Neutrophil (primary cell): ENCODE data around the gene LAS1L.

Source experiments
- H3K27ac ChIP-seq: fragments of 200-600 bp; sonication (generic); 2 replicates; pipeline ENCODE4 v1.5.1; 2016; ENCODE audit warnings: mild to moderate bottlenecking, moderate library complexity
- H3K27me3 ChIP-seq: fragments of 200-600 bp; sonication (generic); 2 replicates; pipeline ENCODE4 v1.6.0; 2016; ENCODE audit warnings: mild to moderate bottlenecking
- H3K36me3 ChIP-seq: fragments of 200-600 bp; sonication (generic); 2 replicates; pipeline ENCODE4 v1.5.1; 2017
- H3K4me1 ChIP-seq, 2 experiments: fragments of 200-600 bp in 1 of 2; sonication (generic) in 1 of 2; 1 replicate in 1 of 2; 2 replicates in 1 of 2; pipeline versions ENCODE4 v1.5.1 to v1.6.1; 2013 to 2016; ENCODE audit warnings: low read depth in 1 of 2, low read length in 1 of 2, mild to moderate bottlenecking in 1 of 2, moderate library complexity in 1 of 2; ENCODE audit not compliant: control insufficient read depth in 1 of 2, insufficient read depth in 1 of 2
- H3K4me3 ChIP-seq, 2 experiments: fragments of 200-600 bp in 1 of 2; sonication (generic) in 1 of 2; 1 replicate in 1 of 2; 2 replicates in 1 of 2; pipeline ENCODE4 v1.5.1; 2013 to 2016; ENCODE audit warnings: low read depth in 1 of 2, low read length in 1 of 2, mild to moderate bottlenecking in 1 of 2, moderate library complexity in 1 of 2
- H3K9me3 ChIP-seq: fragments of 200-600 bp; sonication (generic); 2 replicates; pipeline ENCODE4 v1.5.1; 2016
- TF ChIP-seq, protein P1 (sequence below): fragments of 200-600 bp; sonication (generic); IDR thresholded peaks from 2 replicates; pipeline ENCODE4 v1.5.1; 2016; ENCODE audit warnings: antibody characterized with exemption

LAS1L gene

DNA sequence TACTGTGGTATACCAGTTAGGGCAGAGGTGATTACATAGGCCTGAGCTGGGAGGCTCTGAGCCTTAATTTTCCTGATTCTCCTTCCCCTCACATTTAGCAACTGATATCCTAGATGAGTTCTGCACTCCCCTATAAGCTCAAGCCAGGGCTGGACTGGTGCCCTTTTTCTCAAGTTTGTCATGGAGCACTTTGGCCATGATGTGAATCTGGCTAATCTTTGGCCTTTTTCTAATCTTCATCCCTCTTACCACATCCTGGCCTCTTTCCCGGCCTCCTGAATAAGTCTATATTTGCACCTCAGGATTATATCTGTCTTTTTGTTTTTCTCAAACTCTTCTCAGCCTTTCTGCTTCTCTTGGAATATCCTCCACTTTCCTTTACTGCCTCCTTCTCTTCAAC lies 10.9 kb upstream of the LAS1L start:
- H3K9me3 ChIP-seq: no peaks in the 10 kb centered on the region
- TF ChIP-seq, protein P1, sequence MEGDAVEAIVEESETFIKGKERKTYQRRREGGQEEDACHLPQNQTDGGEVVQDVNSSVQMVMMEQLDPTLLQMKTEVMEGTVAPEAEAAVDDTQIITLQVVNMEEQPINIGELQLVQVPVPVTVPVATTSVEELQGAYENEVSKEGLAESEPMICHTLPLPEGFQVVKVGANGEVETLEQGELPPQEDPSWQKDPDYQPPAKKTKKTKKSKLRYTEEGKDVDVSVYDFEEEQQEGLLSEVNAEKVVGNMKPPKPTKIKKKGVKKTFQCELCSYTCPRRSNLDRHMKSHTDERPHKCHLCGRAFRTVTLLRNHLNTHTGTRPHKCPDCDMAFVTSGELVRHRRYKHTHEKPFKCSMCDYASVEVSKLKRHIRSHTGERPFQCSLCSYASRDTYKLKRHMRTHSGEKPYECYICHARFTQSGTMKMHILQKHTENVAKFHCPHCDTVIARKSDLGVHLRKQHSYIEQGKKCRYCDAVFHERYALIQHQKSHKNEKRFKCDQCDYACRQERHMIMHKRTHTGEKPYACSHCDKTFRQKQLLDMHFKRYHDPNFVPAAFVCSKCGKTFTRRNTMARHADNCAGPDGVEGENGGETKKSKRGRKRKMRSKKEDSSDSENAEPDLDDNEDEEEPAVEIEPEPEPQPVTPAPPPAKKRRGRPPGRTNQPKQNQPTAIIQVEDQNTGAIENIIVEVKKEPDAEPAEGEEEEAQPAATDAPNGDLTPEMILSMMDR: no peak
- H3K4me1 ChIP-seq: no peaks in the 10 kb centered on the region
- H3K4me3 ChIP-seq: no peak overlapping the region
- no peak overlapping the region for H3K27ac ChIP-seq
- no peaks in the 10 kb centered on the region for H3K36me3 ChIP-seq
- no peaks in the 10 kb centered on the region for H3K27me3 ChIP-seq

DNA sequence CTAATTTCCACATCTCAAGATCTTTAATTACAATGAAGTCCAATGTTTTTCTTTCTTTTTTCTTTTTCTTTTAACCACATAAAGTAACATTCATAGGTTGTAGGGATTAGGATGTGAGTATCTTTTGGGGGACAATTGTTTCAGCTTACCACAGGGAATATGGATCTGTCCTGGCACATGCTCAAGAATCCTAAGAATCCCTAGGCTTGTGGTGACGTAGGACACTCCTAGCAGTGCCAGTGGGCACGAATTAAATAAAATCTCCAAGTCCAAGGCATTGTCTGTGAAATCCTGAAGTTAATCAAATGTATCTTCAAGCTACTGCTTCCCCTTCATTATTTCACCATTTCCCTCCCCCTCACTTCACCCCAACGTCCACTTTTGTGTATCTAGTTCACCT lies 2.6 kb upstream of the LAS1L start:
- H3K27me3 ChIP-seq: no peaks in the 10 kb centered on the region
- H3K27ac ChIP-seq: no peak overlapping the region
- no peak overlapping the region for H3K4me3 ChIP-seq
- peaks cover 10 to 15% of the 10 kb centered on the region in 2 experiments for H3K4me1 ChIP-seq
- no peaks in the 10 kb centered on the region for H3K36me3 ChIP-seq
- H3K9me3 ChIP-seq: no peaks in the 10 kb centered on the region
- TF ChIP-seq, protein P1: no peak

DNA sequence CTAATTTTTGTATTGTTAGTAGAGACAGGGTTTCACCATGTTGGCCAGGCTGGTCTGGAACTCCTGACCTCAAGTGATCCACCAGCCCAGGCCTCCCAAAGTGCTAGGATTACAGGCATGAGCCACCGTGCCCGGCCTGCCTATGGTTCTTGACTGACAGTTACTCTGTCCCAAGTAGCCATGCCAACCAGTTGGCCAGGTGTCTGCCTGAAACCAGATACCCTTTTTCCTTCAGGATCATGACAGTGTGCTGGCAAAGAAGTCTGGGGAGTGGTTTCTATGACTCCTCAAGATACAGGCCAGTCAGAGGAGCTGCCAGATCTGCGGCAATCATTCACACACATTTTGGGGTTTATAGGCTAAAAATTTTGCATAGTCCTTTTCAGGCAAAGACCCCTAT lies 1.7 kb upstream of the LAS1L start:
- no peaks in the 10 kb centered on the region for H3K27me3 ChIP-seq
- TF ChIP-seq, protein P1: no peak
- no peaks in the 10 kb centered on the region for H3K9me3 ChIP-seq
- H3K4me3 ChIP-seq: no peak overlapping the region
- no peak overlapping the region for H3K27ac ChIP-seq
- H3K36me3 ChIP-seq: no peaks in the 10 kb centered on the region
- H3K4me1 ChIP-seq: peaks cover 10 to 15% of the 10 kb centered on the region in 2 experiments

DNA sequence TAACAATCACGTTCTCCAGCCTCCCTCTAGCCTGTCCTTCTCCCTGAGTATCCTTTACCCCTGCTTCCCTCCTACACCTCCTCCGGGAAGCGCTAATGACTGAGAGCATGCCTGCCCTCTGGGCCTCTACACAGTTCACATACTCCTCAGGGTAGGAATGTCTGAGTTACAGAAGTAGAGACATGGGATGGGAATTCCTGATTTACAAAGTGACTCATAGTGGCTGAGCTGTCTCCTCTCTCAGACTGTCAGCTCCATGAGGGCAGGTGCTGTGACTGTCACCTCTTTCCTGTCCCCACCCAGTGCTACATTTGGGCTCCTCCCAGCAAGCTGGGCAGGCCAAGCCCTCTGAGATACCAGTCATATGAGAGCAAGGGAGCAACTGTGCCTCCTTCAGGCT lies 2.6 kb downstream of the LAS1L start:
- TF ChIP-seq, protein P1: no peak
- H3K36me3 ChIP-seq: no peaks in the 10 kb centered on the region
- H3K27me3 ChIP-seq: no peaks in the 10 kb centered on the region
- peaks cover 10 to 15% of the 10 kb centered on the region in 2 experiments for H3K4me1 ChIP-seq
- no peak overlapping the region for H3K4me3 ChIP-seq
- no peaks in the 10 kb centered on the region for H3K9me3 ChIP-seq
- no peak overlapping the region for H3K27ac ChIP-seq

DNA sequence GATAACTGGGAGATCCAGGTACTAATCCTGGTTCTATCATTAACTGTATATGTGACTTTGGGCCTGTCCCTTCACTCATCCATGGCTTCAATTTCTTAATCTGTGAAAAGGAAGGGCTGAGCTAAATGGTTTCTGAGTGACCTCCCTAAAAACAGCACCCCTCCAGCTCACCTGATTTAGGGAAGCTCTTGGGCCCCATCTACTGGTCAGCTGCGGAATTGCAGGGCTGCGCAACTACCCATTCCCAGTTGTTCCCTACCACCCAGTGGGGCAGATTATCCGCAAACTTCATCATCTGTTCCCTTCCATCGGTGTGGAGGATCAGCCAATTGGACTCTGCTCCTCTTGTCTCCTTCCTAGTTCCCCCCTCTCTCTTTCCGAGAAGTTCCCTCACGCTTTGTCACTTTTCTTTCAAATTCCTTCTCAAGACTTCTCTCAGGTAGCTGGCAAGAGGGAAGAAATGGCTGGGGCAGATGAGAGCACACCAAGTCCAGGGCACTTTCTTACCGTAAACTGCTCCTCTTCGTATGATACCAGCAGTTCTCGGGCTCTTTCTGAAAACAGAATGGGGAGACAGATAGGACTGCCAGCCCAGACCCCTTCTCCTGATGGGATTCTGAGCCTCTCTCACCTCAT lies 5.8 kb downstream of the LAS1L start:
- no peak overlapping the region for H3K27ac ChIP-seq
- peaks cover 8% of the 10 kb centered on the region for H3K36me3 ChIP-seq
- H3K27me3 ChIP-seq: no peaks in the 10 kb centered on the region
- no peak overlapping the region for H3K4me3 ChIP-seq
- peaks cover 3 to 4% of the 10 kb centered on the region in 2 experiments for H3K4me1 ChIP-seq
- TF ChIP-seq, protein P1: peak; percentile 83
- no peaks in the 10 kb centered on the region for H3K9me3 ChIP-seq
